H1 (cell line): ENCODE data around the gene LAX1. TPM values are rescaled to one million over a fixed set of nuclear protein-coding genes. Genes with fewer than 3 reads are reported as not detected.

Source experiments
- CHD1 ChIP-seq: IDR thresholded peaks from 2 replicates; pipeline ENCODE4 v1.6.1; 2012; ENCODE audit warnings: low read depth, low read length, improper control_type of control experiment
- CHD2 ChIP-seq: IDR thresholded peaks from 2 replicates; pipeline ENCODE4 v1.6.1; 2012; ENCODE audit warnings: low read length, improper control_type of control experiment
- KDM4A ChIP-seq: IDR thresholded peaks from one replicate; pipeline ENCODE4 v1.7.1; 2012; ENCODE audit warnings: low read depth, mild to moderate bottlenecking, moderate library complexity, low read length, inconsistent platforms; ENCODE audit not compliant: severe bottlenecking
- SP4 ChIP-seq: IDR thresholded peaks from 2 replicates; pipeline ENCODE4 v1.6.1; 2012; ENCODE audit warnings: low read length, inconsistent platforms
- TAF1 ChIP-seq: IDR thresholded peaks from 2 replicates; pipeline ENCODE4 v1.6.1; 2011; ENCODE audit warnings: mild to moderate bottlenecking, low read depth, low read length
- TBP ChIP-seq: IDR thresholded peaks from 2 replicates; pipeline ENCODE4 v1.6.1; 2011; ENCODE audit warnings: low read depth, low read length, improper control_type of control experiment
- polyA plus RNA-seq, 7 experiments: library from polyadenylated mRNA; depleted of rRNA in 3 of 7; stranded (reverse) in 5 of 7; unstranded in 2 of 7; fragments of >200 nt in 5 of 7; fragments of 200-250 nt in 2 of 7; gene quantifications; 1 replicate in 5 of 7; 2 replicates in 1 of 7; 4 replicates in 1 of 7; pipeline versions ENCODE4 v1.2.1 to v1.2.3, GENCODE V29; 2011 to 2013; ENCODE audit warnings: missing spikeins in 2 of 7, mixed read lengths in 2 of 7
- total RNA-seq: library from RNA; stranded (reverse); fragmentation: NEBNext Ultra II Directional; extraction: Animal tissue kit (Norgen Biotek cat#: 25700); gene quantifications from 2 replicates; pipeline ENCODE4 v1.2.1, GENCODE V29; 2021
- TF ChIP-seq, protein P1 (sequence below): fragments of 300-600 bp; sonication (generic); IDR thresholded peaks from 2 replicates; pipeline ENCODE4 v1.7.1; 2012; ENCODE audit warnings: low read length, moderate library complexity, mild to moderate bottlenecking, inconsistent platforms; ENCODE audit not compliant: insufficient replicate concordance
- TF ChIP-seq, protein P2 (sequence below), 3 experiments: IDR thresholded peaks; 1 replicate in 2 of 3; 2 replicates in 1 of 3; pipeline versions ENCODE4 v1.5.1 to v1.6.1; 2011; ENCODE audit warnings: low read length in 3 of 3, mild to moderate bottlenecking in 3 of 3, inconsistent platforms in 2 of 3, low read depth in 1 of 3, moderate library complexity in 1 of 3; ENCODE audit not compliant: insufficient read depth in 1 of 3; ENCODE audit errors: control extremely low read depth in 1 of 3

LAX1 gene
- total and polyA plus RNA-seq, 2 of the 8 experiments (the other 6 are each of a cell fraction or from before 2014, with no cell fraction given), result 0.11 TPM; not detected in 1

DNA sequence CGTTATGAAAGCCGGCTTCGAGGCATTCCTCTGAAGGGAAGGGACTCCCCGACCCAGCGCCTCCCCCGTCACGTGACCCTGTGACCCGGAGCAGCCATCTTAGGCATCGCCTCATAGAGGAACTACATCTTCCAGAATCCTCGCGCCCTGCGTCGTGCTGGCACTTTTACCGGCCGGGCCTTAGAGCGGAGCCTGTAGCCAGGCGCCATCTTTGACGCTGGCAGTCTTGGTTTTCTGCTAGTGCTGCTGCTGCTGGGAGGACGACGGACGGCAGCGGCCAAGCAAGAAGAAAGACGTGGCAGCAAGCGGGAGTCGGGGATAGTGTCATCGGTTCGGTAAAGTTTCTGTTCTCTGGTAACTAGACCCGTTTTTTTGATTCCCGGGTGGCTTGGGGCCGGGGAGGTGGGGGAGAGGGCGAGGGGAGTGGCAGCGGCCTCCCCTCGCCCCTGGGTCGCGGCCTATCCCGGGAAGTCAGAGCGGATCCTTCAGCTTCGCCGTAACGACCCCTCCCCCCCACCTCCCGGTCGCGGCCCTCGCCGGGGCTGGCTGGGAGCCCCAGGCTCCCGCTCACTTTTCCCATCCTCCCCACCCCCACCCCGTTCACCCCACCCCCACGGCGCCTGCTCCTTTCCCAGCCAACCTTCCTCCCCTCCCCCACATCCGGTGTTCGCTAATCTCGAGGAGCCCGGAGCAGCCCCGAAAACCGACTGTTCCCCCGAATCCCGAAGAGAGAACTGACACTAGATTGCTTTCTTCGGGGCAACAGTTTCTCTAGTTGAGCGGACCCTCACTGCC is 30.7 kb downstream of the LAX1 start, which contains the start of the genes ZBED6 and ZC3H11A (continued):
- TF ChIP-seq, protein P1, sequence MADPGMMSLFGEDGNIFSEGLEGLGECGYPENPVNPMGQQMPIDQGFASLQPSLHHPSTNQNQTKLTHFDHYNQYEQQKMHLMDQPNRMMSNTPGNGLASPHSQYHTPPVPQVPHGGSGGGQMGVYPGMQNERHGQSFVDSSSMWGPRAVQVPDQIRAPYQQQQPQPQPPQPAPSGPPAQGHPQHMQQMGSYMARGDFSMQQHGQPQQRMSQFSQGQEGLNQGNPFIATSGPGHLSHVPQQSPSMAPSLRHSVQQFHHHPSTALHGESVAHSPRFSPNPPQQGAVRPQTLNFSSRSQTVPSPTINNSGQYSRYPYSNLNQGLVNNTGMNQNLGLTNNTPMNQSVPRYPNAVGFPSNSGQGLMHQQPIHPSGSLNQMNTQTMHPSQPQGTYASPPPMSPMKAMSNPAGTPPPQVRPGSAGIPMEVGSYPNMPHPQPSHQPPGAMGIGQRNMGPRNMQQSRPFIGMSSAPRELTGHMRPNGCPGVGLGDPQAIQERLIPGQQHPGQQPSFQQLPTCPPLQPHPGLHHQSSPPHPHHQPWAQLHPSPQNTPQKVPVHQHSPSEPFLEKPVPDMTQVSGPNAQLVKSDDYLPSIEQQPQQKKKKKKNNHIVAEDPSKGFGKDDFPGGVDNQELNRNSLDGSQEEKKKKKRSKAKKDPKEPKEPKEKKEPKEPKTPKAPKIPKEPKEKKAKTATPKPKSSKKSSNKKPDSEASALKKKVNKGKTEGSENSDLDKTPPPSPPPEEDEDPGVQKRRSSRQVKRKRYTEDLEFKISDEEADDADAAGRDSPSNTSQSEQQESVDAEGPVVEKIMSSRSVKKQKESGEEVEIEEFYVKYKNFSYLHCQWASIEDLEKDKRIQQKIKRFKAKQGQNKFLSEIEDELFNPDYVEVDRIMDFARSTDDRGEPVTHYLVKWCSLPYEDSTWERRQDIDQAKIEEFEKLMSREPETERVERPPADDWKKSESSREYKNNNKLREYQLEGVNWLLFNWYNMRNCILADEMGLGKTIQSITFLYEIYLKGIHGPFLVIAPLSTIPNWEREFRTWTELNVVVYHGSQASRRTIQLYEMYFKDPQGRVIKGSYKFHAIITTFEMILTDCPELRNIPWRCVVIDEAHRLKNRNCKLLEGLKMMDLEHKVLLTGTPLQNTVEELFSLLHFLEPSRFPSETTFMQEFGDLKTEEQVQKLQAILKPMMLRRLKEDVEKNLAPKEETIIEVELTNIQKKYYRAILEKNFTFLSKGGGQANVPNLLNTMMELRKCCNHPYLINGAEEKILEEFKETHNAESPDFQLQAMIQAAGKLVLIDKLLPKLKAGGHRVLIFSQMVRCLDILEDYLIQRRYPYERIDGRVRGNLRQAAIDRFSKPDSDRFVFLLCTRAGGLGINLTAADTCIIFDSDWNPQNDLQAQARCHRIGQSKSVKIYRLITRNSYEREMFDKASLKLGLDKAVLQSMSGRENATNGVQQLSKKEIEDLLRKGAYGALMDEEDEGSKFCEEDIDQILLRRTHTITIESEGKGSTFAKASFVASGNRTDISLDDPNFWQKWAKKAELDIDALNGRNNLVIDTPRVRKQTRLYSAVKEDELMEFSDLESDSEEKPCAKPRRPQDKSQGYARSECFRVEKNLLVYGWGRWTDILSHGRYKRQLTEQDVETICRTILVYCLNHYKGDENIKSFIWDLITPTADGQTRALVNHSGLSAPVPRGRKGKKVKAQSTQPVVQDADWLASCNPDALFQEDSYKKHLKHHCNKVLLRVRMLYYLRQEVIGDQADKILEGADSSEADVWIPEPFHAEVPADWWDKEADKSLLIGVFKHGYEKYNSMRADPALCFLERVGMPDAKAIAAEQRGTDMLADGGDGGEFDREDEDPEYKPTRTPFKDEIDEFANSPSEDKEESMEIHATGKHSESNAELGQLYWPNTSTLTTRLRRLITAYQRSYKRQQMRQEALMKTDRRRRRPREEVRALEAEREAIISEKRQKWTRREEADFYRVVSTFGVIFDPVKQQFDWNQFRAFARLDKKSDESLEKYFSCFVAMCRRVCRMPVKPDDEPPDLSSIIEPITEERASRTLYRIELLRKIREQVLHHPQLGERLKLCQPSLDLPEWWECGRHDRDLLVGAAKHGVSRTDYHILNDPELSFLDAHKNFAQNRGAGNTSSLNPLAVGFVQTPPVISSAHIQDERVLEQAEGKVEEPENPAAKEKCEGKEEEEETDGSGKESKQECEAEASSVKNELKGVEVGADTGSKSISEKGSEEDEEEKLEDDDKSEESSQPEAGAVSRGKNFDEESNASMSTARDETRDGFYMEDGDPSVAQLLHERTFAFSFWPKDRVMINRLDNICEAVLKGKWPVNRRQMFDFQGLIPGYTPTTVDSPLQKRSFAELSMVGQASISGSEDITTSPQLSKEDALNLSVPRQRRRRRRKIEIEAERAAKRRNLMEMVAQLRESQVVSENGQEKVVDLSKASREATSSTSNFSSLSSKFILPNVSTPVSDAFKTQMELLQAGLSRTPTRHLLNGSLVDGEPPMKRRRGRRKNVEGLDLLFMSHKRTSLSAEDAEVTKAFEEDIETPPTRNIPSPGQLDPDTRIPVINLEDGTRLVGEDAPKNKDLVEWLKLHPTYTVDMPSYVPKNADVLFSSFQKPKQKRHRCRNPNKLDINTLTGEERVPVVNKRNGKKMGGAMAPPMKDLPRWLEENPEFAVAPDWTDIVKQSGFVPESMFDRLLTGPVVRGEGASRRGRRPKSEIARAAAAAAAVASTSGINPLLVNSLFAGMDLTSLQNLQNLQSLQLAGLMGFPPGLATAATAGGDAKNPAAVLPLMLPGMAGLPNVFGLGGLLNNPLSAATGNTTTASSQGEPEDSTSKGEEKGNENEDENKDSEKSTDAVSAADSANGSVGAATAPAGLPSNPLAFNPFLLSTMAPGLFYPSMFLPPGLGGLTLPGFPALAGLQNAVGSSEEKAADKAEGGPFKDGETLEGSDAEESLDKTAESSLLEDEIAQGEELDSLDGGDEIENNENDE, result no peak
- peak; percentile 86 for TF ChIP-seq TAF1
- no peak for TF ChIP-seq SP4
- no peak for TF ChIP-seq CHD1
- peak; percentile 6 for TF ChIP-seq KDM4A
- peak; percentile 10; the same call in 1 of the 2 replicates for TF ChIP-seq CHD2
- peak; percentile 76 for TF ChIP-seq TBP
- TF ChIP-seq, protein P2, sequence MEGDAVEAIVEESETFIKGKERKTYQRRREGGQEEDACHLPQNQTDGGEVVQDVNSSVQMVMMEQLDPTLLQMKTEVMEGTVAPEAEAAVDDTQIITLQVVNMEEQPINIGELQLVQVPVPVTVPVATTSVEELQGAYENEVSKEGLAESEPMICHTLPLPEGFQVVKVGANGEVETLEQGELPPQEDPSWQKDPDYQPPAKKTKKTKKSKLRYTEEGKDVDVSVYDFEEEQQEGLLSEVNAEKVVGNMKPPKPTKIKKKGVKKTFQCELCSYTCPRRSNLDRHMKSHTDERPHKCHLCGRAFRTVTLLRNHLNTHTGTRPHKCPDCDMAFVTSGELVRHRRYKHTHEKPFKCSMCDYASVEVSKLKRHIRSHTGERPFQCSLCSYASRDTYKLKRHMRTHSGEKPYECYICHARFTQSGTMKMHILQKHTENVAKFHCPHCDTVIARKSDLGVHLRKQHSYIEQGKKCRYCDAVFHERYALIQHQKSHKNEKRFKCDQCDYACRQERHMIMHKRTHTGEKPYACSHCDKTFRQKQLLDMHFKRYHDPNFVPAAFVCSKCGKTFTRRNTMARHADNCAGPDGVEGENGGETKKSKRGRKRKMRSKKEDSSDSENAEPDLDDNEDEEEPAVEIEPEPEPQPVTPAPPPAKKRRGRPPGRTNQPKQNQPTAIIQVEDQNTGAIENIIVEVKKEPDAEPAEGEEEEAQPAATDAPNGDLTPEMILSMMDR (IDR thresholded peaks at IDR 0.05; ENCODE audit: control extremely low read depth in 1 of 3, insufficient read depth in 1 of 3, low read depth in 1 of 3, low read length in 3 of 3), result no peak
